Left renal cortex interstitium (tissue), 4 donors: ENCODE measurements around the gene ERAP2. TPM values are rescaled to one million over a fixed set of nuclear protein-coding genes. Genes with fewer than 3 reads are reported as not detected.
"Not testable (repeated sequence)": the region's sequence is repeated elsewhere in the genome, so short reads cannot be mapped to it uniquely, and the experiment has no call there.

Experiments used
- DNase-seq, 4 donors: peaks; one replicate each; pipeline ENCODE4 v3.0.0-alpha.2; 2013; ENCODE audit warnings: low read depth in 4 of 4, low spot score in 2 of 4, missing footprints in 1 of 4
- polyA plus RNA-seq, 4 donors: library from polyadenylated mRNA; unstranded; fragments of 120-200 nt; gene quantifications; one replicate each; pipeline ENCODE4 v1.2.1, GENCODE V29; 2013; ENCODE audit not compliant: insufficient read length in 4 of 4

Gene ERAP2
- polyA plus RNA-seq, 4 donors, result 3.2 to 16.2 (median 11.6) TPM

DNA sequence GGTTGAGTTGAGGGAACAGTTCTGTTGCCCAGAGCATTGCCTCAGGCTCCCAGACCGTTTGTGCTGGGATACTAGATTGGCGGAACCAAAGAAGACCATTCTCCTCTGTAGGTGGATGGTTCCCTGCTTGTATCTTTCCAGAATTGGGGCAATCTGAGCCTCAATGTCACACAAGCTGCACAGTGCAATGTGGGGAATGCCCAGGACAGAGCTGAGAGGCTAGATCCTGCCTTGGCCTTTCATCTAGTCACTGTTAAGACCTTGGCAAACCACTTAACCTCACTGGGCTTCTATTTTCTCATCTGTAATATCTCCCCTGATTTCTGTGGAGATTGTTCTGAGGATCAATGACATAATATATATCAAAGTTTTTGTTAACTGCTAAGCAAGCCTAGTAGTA is 16.9 kb upstream of the ERAP2 start:
- no peak for DNase-seq

DNA sequence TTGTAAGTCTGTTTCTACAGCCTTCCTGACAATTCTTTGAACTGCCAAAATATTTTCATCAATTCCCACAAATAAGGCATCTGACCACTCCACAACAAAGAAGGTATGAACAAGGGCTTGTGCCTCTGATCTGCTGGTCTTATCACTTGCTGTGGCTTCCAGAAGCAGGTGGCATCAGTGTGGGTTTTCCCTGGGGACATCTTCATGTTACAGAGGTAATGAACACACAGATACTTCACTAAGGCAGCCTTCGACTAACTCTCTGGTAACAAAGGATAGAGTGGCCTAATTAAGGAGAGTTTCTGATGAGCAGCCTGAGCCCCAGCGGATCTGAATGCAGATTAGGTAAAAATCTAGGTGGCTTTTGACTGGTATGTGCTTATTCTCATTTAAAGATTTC is 15.2 kb upstream of the ERAP2 start:
- DNase-seq, result no peak

DNA sequence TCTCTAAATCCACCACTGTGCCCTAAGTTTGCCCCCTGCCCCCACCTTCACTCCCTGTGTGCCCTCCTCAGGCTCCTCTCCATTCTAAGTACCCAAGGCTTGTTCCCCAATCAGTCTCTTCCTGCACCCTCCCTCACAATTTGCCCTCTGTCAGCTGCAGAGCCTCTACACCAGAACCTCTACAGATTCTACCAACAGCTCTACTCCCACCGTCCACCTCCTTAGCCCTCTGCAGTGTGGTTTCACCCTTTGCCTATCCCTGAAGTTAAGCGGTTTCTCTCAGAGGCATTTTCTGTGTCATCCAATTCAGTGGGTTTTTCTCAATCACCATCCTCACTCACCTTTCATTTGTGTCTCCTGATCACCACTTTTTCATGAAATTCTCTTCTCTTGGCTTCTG is 13.2 kb upstream of the ERAP2 start:
- no peak for DNase-seq

DNA sequence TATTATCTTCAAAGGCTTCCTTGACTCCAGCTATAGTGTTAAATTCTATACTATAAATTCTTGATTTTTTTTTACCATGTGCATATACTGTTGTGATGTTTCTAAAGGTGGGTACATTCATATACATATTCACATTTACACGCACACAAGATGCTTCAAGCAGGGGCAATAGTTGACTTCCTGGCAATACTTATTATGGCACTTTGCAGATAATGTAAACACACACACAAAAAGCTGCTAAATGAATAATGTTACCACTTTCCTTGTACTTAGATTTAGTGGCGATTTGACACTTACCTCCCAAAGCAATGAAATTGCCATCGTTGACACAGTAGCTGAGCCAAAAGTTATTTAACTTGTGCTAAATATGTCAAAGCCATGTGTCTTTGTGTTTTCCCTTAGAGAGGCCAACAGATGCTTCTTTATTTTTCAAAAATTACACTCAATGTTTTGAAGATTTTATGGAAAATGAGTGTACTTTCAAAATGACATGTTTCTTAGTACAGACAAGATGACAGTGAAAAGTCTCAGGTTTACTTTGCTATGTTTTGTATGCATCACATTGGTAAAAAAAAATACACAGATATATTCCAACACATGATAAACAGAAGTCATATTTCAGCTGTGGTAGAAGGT is 12.2 kb upstream of the ERAP2 start:
- no peak for DNase-seq

DNA sequence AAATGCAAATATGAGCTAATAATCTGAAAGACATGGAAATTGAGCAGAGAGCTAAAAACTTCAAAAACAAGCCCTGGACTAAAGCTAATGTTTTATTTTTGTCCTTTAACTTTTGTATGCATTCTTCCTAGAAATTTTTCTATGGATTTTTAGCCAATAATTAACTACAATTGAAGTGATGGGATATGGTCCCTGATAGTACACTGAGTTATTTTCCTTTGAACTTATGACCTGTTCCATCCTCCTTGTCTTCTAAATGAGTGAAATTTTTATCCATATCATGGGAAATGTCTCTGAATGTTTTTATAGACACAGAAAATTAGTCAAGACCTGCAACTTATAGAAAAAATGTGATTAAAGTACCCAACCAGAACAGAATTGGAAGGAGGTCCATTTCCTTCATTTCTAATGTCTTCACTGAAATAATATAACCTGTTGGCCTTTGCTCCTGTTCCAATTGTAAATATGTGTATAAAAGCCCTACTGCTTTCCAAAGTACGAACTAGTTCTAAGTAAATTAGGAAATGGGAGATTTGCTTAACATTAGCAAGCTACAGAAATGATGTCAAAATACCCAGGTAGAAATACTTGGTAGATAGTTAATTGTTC is 11.3 kb upstream of the ERAP2 start:
- no peak for DNase-seq

DNA sequence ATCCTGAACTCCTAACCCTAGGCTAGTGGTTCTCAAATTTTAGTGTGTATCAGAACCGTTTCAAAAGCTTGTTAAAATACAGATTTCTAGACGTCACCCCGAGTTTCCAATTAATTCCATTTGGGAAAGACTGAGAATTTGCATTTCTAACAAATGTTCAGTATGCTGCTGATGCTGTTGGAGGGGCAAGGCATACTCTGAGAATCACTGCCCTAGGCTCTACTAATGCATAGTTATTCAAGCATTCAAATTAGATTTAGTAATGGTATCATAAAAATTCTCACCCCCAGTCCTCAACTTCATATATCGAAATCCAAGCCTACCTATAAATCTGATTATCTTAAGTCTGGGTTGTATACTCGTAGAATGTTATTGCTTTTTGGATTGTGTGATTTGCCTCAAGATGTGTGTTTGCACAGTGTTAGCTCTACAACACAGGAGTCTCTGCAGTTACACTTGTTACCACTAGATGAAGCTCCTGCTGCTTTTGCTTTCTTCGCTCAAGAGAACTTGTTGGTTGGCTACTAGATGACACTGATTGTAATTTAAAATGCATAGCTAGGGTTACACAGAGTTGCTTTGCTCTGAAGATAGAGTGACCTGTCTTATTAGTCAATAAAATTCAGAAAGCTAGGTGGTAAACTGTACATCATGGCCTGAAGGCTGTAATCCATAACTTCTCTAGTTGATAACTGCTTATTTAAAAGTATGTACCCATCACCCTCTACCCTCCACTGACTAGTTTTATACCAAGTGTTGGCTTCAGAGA is 7.5 kb upstream of the ERAP2 start:
- DNase-seq, result peak in 1 of 4 donors; percentile 24

DNA sequence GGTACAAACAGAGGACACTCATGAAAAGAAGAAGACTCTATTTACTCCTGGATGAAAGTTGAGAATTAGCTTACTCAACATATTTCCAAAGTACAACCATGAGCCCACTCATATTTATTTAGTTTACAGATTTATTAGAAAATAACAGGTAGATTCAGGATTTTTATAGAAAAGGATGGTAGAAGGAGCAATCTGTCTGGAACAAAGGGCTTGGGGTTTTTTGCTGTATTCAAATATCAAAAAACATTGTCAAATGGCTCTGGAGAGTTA is 7.0 kb upstream of the ERAP2 start:
- no peak for DNase-seq

DNA sequence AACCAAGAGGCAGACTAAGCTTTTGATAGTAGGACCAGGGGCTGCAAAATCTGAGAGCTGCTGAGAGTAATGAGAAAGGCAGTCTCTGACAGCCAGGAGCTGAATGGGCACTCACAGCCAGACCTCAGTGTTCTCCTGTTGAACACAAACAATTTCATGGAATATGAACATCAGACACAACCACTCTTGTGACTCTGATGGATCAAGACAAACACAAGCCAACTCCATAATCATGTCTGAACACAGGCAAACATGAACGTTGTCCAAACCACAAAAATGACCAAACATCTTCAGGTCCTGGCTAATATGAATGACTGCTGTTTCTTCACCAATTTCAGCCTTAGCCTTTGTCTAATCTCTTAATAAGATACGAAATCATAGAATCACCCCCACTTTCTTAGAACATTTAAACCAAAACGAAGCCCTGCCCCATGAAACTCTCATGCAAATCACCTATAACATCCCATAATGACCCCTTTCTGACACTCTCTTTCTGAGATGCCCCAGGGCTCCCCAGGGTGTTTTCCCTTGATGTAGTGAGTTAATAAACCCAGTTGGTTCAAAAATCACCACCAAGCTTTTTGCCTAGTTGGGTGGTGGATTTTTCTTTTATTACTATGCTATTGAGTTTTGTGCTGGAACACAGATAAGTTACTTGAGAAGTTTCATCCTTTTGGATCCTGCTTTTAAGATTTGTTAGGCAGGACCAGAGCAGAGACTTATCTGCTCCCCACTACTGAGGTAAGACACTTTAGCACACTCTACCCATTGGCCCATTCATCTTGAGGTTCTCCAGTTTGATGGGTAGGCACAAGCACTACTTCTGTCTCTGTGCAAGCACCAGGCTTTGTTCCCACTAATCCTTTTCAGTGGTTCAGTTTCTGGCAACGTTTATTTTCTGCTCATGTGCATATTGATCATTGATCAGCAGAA is 5.9 kb upstream of the ERAP2 start:
- DNase-seq, result no peak

DNA sequence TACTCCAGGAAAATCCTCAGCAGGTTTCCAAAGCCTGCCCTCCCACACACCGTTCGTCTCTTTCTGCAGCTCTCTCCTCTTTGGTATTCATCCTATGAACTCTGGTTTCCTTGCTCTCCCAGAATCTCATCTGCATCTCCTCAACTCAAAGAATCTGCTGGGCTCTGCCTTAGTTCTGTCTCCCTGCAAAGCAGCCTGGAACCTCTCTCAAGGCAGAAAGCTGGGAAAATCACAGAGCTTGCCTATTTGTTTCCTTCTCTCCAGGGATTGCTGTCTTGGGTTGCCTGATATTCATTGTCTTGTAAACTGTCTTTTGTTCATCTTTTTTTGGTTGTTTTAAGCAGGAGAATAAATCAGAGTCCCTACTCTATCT is 5.3 kb upstream of the ERAP2 start:
- DNase-seq, result no peak

DNA sequence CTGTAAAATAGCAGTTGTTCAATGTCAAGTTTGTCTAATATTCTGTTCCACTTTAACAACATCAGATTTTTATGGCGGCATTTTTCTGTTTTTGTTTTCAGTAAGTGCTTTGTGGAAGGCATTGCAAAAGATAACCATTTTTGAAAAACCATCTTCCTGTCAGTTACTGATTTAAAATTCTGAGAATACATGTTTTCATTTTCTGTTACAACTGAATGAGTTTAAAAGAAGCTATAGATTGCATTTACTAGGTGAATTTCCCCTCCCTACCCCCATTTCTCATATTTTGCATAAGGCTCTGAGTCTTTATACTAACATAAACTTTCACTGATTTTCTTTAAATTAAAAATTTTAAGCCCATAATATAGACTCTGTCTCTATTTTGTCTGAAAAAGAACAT is 4.6 kb upstream of the ERAP2 start:
- no peak for DNase-seq

DNA sequence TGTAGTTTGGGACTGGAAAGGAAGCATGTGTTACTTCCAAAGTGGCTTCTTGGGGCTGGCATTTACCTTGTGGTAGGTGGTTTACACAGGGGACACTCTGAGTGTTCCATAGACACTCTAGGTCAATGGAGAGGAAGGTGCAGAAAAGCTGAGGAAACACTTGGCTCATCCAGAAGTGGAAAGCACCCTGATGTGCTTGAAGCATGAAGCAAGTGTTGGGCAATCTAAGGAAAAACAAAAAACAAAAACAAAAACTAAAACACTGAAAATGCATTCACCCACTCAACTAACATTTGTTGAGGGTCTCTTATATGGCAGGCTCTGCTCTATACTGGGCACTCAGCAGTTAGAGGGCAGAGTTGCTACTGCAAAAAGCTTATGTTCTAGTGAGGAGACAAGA is 2.9 kb upstream of the ERAP2 start:
- no peak for DNase-seq

DNA sequence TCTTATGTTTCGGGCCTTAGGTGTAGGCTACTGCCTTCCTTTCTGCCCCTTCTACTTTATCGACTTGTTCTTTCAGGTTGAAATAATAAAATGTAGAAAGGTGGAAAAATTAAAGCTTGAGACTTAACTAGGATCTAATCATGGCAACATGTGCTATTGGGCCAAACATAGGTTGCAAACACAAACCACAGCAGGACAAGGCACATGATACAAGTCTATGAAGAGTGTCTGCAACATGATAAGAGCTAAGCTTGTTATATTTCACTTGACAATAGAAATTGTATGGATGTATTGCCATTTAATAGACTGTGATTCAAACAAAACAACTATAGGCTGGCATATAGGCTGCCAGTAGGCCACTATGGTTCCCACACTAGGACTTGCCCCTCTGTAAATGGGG is 1.7 kb upstream of the ERAP2 start:
- DNase-seq, result no peak

DNA sequence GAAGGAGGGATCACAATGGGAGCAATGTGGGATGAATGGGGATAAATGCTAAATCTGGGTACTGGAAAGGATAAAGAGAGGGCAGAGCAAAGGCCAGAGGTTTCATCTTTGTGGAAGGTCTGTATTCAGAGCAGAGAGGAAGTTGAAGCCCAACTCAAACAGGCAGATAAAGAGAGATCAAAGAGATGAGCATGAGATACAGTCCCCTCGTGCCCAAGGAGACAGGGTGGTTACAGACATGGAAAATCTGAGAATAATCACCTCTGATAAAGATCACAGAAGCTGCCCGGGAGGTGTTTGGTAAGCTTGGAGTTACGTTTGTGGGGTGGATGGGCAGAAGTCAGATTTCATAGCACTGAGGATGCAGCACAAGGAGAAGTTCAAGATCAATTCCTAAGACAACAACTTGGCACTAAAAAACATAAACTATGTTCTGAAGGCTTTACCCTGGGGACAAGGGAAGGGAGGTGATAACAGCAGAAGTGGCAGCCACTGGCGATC is 459 bp upstream of the ERAP2 start:
- peak in 1 of 4 donors; percentile 28 for DNase-seq

DNA sequence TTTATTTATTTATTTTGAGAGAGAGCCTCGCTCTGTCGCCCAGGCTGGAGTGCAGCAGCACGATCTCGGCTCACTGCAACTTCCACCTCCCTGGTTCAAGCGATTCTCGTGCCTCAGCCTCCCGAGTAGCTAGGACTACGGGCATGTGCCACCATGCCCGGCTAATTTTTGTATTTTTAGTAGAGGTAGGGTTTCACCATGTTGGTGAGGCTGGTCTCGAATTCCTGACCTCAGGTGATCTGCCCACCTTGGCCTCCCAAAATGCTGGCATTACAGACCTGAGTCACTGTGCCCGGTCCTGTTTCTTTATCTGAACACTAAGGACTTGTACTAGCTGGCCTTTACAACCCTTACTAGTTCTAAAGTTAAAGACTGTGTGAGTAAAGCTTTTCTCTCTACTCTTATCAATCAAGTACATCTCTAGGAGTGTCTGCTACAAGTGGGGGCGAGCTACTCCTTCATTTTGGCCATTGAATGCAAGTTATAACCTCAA is 723 bp downstream of the ERAP2 start:
- DNase-seq, result not testable (repeated sequence)

DNA sequence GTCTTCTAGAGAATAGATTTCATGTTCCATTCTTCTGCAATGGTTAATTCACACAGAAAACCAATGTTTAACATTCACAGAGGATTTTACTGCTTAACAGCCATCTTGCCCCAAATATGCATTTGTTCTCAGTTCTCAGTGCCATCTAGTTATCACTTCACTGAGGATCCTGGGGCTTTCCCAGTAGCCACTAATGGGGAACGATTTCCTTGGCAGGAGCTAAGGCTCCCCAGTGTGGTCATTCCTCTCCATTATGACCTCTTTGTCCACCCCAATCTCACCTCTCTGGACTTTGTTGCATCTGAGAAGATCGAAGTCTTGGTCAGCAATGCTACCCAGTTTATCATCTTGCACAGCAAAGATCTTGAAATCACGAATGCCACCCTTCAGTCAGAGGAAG is 3.4 kb downstream of the ERAP2 start:
- DNase-seq, result no peak

DNA sequence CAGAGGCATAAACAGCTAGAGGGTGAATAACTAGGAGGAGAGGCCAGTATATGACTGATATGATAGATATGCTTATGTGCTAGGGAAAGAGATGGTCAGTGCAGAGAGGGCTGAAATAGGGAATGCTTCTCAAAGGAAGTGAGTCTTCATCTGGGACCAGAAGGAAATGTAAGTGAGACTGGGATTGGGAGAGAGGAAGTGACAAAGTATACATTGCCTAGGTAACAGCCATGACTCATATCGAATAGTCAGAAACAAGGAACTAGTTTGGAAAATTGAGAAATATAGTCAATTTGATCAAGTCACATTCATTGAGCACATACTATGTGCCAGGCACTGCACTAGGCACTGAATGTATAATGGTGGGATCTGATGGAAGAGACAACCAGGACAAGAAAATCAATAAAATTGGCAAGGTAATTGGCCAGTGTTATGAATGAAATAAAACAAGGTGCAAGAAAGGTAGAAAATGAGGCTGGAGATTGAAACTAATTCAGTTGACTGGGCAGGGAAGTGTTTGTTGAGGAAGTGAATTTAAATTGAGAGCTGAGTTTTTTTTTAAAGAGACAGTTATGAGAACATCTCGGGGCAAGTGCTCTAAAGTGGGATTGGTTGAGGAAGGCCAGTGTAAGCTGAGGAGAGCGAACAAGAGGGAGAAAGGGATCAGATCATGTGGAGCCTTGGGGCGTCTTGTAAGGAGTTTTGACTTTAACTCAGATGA is 4.3 kb downstream of the ERAP2 start:
- DNase-seq, result no peak

DNA sequence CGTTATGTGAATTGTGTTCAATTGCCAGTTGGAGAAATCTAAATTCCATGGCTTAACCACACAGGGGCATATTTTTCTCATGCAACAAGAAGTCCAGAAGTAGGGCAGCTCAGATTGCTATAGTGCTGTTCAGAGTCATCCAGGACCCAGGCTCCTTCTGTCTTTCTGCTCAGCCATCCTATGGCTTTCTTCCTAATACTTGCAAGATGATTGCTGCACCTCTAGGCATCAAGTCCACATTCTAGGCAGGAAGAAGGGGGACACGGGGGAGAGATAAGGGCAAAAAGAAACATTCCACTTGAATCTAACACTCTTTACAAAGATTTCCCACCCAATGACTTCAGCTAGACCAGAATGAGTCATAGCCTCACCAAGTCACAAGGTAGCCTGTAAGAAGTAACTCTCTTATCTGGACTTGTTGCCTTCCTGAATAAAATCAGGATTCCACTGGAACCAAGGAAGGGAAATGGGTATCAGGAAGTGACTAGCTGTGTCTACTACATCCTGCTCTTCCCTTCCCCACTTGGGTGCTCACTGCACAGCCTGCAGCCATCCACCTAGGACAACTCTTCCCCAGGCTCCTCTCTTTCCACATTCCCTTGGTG is 5.3 kb downstream of the ERAP2 start:
- no peak for DNase-seq

DNA sequence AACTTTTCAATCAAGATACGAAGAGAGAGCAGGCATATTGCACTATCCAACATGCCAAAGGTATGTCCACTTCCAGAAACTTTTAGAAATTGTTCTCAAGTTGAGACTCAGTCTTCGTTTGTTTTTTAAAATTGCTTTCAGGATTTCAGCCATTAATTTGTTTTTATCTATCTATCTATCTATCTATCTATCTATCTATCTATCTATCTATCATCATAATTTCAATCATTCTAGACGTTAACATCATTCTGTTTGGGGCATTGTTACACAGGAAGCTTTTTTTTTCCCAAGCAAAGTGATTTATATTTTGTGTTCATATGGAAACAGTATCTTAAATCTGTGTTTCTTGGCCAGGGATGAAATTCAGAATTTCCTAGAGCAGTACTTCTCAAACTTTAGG is 7.6 kb downstream of the ERAP2 start:
- DNase-seq, result no peak

DNA sequence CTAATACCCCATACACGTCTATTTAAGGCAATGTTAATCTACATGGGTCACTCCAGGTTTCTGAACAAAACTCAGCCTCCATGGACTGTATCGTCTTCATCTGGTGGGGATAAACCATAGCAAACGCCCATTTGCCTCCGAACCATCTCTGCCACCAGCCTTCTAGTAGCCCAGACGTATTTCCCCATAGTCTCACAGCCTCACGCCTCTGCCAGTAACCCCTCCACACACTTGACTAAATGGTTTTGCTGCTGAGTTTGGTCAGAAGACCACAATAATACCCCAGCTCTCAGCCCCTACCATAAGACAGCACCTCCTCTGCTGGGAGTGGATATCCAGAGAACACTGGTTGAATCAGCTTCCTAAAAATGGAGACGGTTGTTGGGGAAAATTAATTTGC is 8.7 kb downstream of the ERAP2 start:
- DNase-seq, result no peak
